Measurements from ENCODE around the gene CCDC88B.

CCDC88B gene

GRCh38 chr11:64359712-64360445 lies 19.9 kb downstream of the CCDC88B start:
- peak; percentile 47 for DNase-seq (ENCODE audit: low read depth)

- DNase-seq (ENCODE audit: low read depth), result no peak
Observed at GRCh38 chr11:64360448-64360921, 20.5 kb downstream of the CCDC88B start.

- DNase-seq (ENCODE audit: low read depth), result no peak
Observed at GRCh38 chr11:64361659-64362058, 21.7 kb downstream of the CCDC88B start.

- DNase-seq (ENCODE audit: low read depth), result no peak
Observed at GRCh38 chr11:64362339-64362738, 22.3 kb downstream of the CCDC88B start.

GRCh38 chr11:64364435-64364834 lies 24.4 kb downstream of the CCDC88B start:
- no peak for DNase-seq (ENCODE audit: low read depth)

GRCh38 chr11:64364911-64365310 lies 24.9 kb downstream of the CCDC88B start:
- DNase-seq (ENCODE audit: low read depth), result no peak

GRCh38 chr11:64366751-64367150 lies 26.7 kb downstream of the CCDC88B start:
- peak; percentile 31 for DNase-seq (ENCODE audit: low read depth)

GRCh38 chr11:64367931-64368672 lies 28.1 kb downstream of the CCDC88B start:
- DNase-seq (ENCODE audit: low read depth), result no peak

- DNase-seq (ENCODE audit: low read depth), result no peak
Observed at GRCh38 chr11:64368673-64369074, 28.7 kb downstream of the CCDC88B start.

- DNase-seq (ENCODE audit: low read depth), result no peak
Observed at GRCh38 chr11:64369440-64370421, 29.7 kb downstream of the CCDC88B start.

GRCh38 chr11:64371201-64371600 lies 31.2 kb downstream of the CCDC88B start:
- DNase-seq (ENCODE audit: low read depth), result no peak

- DNase-seq (ENCODE audit: low read depth), result no peak
Observed at GRCh38 chr11:64372021-64372420, 32.0 kb downstream of the CCDC88B start.

- no peak for DNase-seq (ENCODE audit: low read depth)
Observed at GRCh38 chr11:64372802-64373597, 33.0 kb downstream of the CCDC88B start.

- no peak for DNase-seq (ENCODE audit: low read depth)
Observed at GRCh38 chr11:64373598-64373974, 33.6 kb downstream of the CCDC88B start.

GRCh38 chr11:64376071-64376470 lies 36.1 kb downstream of the CCDC88B start:
- DNase-seq (ENCODE audit: low read depth), result no peak

- no peak for DNase-seq (ENCODE audit: low read depth)
Observed at GRCh38 chr11:64378335-64378880, 38.4 kb downstream of the CCDC88B start.

- no peak for DNase-seq (ENCODE audit: low read depth)
Observed at GRCh38 chr11:64379160-64379559, 39.2 kb downstream of the CCDC88B start.

- no peak for DNase-seq (ENCODE audit: low read depth)
Observed at GRCh38 chr11:64379817-64380709, 40.1 kb downstream of the CCDC88B start.

- no peak for DNase-seq (ENCODE audit: low read depth)
Observed at GRCh38 chr11:64381350-64381749, 41.3 kb downstream of the CCDC88B start.

- DNase-seq (ENCODE audit: low read depth), result no peak
Observed at GRCh38 chr11:64382047-64382446, 42.0 kb downstream of the CCDC88B start.
